HTR-8/SVneo (cell line): ENCODE results near the gene RPLP1.
A peak's percentile ranks its signal among the peaks of the same experiment; 100 is the strongest.
"Not testable (repeated sequence)": the region's sequence is repeated elsewhere in the genome, so short reads cannot be mapped to it uniquely, and the experiment has no call there.

ENCODE experiments used
- DNase-seq: peaks from one replicate; pipeline ENCODE4 v3.0.0; 2011; ENCODE audit warnings: low spot score, mixed read lengths; ENCODE audit not compliant: insufficient read length
- FAIRE-seq: peaks from 2 replicates; lab custom pipeline; 2011; peaks lifted over from hg19 to GRCh38; lab: Jason Lieb, UNC

The RPLP1 gene

GRCh38 chr15:69435985-69436384, 16.6 kb upstream of the RPLP1 start:
- no peak for DNase-seq
- no peak for FAIRE-seq

GRCh38 chr15:69436951-69437350, 15.7 kb upstream of the RPLP1 start:
- FAIRE-seq (no peak), DNase-seq (no peak)

DNA sequence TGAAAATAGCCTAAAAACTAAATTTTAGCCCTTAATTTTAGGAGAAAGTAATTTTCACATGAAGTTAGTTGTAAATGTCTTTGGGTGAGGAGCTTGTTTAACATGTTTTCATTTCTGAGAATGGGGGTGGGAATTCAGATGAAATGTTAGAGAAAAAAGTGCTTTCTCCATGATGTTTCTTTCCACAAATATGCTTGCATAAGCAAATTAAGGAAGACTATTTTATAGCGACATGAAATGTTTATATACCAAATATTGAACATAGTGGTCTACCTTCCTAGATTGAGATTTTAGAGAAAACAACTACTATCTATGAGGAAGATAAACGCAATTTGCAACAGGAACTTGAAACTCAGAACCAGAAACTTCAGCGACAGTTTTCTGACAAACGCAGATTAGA, 13.0 kb upstream of the RPLP1 start:
- DNase-seq (no peak), FAIRE-seq (no peak)

GRCh38 chr15:69443032-69443611, 9.5 kb upstream of the RPLP1 start:
- DNase-seq (no peak), FAIRE-seq (no peak)

- no peak for DNase-seq
- peak; percentile 16 for FAIRE-seq
Measured at GRCh38 chr15:69444686-69445085, 7.9 kb upstream of the RPLP1 start.

DNA sequence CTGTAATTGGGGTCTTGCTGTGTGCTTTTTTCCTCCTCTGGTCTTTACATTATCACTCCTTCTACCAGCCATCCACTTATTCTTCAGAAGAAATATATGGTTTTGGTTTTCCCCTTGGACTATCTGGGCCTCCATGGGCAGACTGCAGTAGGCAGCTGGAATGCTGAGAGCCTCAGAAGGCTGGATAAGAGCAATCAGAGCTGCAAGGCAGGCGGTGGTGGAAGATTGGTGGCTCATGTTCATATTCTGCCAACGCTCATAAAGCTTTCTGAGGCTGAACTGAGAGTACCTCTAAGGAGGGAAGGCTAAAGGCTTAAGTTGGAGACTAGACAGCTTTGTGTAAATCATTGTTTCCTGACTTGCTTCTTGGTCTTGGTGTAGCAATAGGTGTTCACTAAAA, 5.7 kb upstream of the RPLP1 start:
- DNase-seq (no peak), FAIRE-seq (no peak)

DNA sequence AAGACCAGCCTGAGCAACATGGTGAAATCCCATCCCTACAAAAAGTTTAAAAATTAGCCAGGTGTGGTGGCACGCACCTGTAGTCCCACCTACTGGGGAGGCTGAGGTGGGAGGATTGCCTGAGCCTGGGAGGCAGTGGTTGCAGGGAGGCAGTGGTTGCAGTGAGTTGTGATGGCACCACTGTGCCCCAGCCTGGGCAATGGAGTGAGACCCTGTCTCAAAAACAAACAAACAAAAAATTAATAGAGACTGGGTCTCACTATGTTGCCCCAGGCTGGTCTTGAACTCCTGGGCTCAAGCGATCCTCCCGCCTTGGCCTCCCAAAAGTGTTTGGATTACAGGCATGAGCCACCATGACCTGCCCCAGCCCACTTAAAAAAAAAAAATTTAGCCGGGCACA, 2.4 kb upstream of the RPLP1 start:
- DNase-seq, FAIRE-seq: not testable (repeated sequence)

DNA sequence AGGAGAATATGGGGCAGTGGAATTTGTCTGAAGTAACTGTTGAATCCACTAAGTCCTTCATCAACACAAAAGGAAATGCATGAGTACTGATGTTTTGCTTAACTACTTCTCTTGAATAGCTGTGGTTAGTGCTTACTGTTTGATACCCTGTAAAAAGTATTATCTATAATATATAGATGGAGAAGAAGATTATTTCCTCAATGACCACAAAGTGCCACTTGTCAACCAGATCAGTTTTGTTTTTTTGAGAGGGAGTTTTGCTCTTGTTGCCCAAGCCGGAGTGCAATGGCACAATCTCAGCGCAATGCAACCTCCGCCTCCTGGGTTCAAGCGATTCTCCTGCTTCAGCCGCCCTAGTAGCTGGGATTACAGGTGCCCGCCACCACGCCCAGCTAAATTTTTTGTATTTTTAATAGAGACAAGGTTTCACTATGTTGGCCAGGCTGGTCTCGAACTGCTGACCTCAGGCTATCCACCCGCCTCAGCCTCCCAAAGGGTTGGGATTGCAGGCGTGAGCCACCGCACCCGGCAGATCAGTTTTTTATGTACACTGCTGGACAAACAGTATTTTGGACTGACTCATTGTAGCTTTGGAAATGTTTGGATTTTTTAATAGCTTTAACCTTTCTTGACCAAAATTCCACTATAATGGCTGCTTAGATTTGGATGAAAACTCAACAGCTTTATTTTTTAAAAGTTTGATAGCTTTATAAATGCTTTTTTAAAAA, 1.5 kb upstream of the RPLP1 start:
- no peak for FAIRE-seq

GRCh38 chr15:69451951-69452691, 497 bp upstream of the RPLP1 start:
- FAIRE-seq (no peak), DNase-seq (no peak)

More for the DNA sequence above, 1.5 kb upstream of the RPLP1 start:
- no peak for DNase-seq

- DNase-seq = no peak
- FAIRE-seq = no peak
Measured at GRCh38 chr15:69454953-69455352, 2.3 kb downstream of the RPLP1 start.

DNA sequence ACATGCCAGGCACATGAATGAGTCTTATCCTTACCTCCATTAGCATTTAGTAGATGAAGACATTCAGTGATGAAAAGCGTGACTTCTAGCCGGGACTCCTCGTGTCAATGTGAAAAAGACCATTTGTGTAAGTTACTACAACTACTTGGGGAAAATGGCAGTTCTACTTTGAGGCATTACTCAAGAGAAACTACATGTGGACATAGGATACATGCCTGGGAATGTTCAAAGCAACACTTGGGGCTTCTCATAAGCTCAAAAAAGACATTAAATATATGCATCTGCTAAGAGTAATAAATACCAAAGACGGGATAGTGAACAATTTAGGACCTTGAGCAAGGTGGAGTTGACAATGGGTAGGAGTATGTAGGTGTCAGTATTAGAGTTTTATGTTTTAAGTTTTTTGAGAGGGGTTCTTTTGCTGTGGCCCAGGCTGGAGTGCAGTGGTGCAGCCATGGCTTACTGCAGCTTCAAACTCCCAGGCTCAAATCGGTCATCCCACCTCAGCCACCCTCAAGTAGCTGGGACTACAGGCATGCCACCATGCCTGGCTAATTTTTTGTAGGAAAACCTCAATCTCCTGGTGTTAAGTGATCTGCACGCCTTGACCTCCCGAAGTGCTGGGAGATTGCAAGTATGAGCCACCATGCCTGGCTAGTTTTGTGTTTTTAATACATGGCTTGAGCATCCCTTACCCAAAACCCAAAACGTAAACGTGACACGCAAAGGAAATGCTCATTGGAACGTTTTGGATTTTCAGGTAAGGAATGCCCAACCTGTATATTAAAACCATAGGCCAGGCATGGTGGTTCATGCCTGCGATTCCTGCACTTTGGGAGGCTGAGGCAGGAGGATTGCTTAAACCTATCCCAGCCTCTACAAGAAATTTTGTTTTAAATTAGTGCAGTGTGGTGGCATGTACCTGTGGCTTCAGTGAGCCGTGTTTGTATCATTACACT, 3.9 kb downstream of the RPLP1 start:
- DNase-seq (no peak), FAIRE-seq (no peak)

DNA sequence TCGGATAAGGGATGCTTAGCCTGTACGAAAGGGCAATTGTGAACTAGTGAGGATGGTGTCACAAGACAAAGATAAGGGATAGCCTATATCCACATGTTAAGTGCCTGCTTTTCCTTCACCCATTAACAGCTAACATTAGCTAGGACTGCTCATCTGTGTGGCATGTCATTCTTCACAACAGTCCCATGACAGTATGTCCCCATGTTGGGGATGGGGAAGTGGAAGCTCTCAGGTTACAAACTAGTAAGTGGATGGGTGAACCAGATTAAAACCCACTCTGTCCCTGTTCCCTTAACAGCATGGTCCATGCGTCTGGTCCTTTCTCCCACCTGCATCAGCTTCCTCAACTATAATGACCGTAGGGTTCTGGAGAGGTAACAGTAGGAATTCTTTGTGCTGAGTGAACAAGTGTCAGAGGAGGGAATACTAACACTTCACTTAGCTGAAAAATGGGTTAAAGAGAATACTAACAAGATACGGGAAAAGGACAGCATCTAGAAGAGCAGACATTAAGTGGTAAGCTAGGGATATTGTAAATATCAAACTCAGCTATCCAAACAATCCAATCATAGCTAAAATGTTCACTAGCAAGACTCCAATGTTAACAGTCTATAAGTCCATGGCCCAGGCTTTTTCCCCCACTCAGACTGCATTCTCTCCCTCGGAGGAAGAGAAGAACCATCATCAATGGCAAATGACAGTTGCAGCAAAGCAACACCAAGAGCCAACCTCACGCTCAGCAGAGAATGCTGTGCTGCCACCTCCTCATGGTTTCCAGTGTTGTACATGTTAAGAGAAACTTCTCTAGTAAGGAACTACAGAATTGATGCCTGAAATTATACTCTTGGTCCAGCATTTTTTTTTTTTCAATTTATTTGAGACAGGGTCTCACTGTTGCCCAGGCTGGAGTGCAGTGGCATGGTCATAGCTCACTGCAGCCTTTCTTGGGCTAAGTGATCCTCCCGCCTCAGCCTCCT, 5.0 kb downstream of the RPLP1 start:
- FAIRE-seq (no peak), DNase-seq (no peak)

DNA sequence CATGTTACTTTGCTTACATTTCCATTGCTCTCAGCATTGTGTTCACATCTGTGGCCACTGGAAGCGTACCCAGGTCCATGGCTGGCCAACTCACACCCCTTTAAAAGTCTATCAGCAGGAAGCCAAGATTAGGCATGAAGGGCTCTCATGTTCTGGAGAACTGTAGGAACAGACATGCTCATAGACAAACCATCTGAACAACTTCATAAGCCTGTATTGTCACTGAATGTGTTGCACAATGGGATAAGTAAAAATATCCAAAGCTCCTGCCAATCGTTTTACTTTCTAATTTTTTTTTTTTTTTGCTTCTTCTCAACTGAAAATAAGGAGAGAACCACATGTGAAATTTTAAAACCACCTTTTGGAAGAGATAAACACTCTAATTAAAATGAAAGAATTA, 6.4 kb downstream of the RPLP1 start:
- FAIRE-seq (no peak), DNase-seq (no peak)

DNA sequence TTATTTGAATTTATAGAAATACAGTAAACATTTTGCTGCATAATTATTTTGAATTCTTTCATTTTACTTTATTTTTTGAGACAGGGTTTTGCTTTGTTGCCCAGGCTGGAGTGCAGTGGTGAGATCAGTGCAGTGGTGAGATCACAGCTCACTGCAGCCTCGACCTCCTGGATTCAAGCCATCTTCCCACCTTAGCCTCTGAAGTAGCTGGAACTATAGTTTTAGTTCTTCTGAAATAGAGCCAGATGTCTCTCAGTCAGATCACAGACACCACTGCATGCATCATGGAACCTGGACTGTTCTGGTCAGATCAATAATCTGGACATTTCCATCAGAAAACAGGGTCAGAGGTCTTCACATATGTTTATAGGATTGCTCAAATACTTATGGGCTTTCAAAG, 7.9 kb downstream of the RPLP1 start:
- DNase-seq (no peak), FAIRE-seq (no peak)

DNA sequence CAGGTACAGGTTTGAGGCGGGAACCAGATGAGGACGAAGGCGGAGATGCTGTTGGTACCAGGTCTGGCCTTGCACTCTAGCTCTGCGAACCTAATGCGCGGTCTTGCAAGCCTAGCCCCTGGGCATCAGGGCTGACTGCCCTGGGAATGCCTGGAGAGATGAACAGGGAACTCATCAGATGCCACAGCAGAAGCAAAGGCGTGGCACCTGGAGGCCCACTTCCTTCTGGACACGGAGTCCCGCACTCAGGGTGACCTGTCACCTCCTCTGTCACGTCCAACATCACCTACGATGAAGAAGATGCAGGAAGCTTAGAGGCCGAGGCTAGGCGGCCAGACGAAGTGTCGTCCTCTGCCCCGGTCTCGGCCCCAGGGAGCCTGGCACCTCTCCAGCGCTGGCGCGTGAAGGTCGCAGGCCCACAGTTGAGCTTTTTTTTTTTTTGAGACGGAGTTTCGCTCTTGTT, 9.4 kb downstream of the RPLP1 start:
- DNase-seq (no peak), FAIRE-seq (no peak)

- DNase-seq (peak; percentile 100), FAIRE-seq (peak; percentile 72)
Measured at GRCh38 chr15:69462493-69463181, 10.0 kb downstream of the RPLP1 start.

- FAIRE-seq (no peak), DNase-seq (no peak)
Measured at GRCh38 chr15:69463182-69463756, 10.7 kb downstream of the RPLP1 start.

- FAIRE-seq (no peak), DNase-seq (no peak)
Measured at GRCh38 chr15:69465253-69465652, 12.6 kb downstream of the RPLP1 start.
